ENCODE results near the gene CCDC88B.

DNA sequence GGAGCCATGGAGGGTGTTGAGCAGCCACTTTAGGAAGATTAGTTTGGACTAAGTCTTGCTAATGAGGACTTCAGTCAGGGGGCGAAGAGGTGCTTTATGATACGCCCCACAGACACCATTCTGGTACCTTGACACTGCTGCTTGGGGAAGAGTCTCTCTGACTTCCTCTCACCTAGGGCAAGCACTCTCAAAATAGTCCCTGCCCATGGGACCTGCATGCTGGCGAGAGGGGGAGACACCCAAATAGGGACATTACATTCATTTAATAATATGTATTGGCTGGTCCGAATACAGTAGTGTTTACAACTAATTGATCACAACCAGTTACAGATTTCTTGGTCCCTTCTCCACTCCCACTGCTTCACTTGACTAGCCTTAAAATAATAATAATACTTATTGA, 44.2 kb upstream of the CCDC88B start:
- no peak for TF ChIP-seq POLR2AphosphoS5 (IDR thresholded peaks at IDR 0.05; ENCODE audit: low read depth, low read length)
- TF ChIP-seq, protein P1, sequence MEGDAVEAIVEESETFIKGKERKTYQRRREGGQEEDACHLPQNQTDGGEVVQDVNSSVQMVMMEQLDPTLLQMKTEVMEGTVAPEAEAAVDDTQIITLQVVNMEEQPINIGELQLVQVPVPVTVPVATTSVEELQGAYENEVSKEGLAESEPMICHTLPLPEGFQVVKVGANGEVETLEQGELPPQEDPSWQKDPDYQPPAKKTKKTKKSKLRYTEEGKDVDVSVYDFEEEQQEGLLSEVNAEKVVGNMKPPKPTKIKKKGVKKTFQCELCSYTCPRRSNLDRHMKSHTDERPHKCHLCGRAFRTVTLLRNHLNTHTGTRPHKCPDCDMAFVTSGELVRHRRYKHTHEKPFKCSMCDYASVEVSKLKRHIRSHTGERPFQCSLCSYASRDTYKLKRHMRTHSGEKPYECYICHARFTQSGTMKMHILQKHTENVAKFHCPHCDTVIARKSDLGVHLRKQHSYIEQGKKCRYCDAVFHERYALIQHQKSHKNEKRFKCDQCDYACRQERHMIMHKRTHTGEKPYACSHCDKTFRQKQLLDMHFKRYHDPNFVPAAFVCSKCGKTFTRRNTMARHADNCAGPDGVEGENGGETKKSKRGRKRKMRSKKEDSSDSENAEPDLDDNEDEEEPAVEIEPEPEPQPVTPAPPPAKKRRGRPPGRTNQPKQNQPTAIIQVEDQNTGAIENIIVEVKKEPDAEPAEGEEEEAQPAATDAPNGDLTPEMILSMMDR (IDR thresholded peaks at IDR 0.05) = no peak

All from Panc1 (cell line).